ENCODE results near the gene WDR11. TPM values are rescaled to one million over a fixed set of nuclear protein-coding genes. Genes with fewer than 3 reads are reported as not detected.
A peak's percentile ranks its signal among the peaks of the same experiment; 100 is the strongest.

WDR11 gene
- total RNA-seq, 2 donors from 2014 or later = 39.8 to 55.7 TPM

DNA sequence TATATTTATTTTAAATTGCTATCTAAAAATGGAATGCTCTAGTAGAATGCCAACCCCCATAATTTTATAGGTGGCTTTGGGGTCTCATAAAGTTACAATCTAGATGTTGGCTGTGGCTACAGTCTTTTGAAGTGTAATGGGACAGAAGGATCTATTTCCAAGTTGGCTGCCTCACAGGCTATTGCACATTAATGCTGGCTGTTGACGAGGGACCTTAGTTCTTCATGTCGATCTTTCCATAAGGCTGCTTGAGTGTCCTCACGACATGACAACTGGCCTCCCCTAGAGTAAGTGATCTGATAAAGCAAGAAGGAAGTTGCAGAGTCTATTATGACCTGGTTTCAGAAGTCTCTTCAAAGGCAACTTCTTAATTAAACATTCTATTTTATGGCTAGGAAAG lies 36.3 kb downstream of the WDR11 start:
- Histone ChIP-seq H3K4me3 (no peak overlapping the region), H3K27ac (no peak overlapping the region), H3K36me3 (no peaks in the 10 kb centered on the region), H3K27me3 (replicated peaks; ENCODE audit: insufficient read depth) (no peaks in the 10 kb centered on the region), H3K9me3 (no peaks in the 10 kb centered on the region), H3K4me1 (replicated peaks) (no peaks in the 10 kb centered on the region)
- no peak for DNase-seq (ENCODE audit: low spot score)
- WGBS = 25% methylated on average over 3 of the region's 3 CpGs
- intact Hi-C loops (cut with DNase I) = no loop called here
- TF ChIP-seq, protein P1, sequence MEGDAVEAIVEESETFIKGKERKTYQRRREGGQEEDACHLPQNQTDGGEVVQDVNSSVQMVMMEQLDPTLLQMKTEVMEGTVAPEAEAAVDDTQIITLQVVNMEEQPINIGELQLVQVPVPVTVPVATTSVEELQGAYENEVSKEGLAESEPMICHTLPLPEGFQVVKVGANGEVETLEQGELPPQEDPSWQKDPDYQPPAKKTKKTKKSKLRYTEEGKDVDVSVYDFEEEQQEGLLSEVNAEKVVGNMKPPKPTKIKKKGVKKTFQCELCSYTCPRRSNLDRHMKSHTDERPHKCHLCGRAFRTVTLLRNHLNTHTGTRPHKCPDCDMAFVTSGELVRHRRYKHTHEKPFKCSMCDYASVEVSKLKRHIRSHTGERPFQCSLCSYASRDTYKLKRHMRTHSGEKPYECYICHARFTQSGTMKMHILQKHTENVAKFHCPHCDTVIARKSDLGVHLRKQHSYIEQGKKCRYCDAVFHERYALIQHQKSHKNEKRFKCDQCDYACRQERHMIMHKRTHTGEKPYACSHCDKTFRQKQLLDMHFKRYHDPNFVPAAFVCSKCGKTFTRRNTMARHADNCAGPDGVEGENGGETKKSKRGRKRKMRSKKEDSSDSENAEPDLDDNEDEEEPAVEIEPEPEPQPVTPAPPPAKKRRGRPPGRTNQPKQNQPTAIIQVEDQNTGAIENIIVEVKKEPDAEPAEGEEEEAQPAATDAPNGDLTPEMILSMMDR (IDR thresholded peaks at IDR 0.05) = no peak
- TF ChIP-seq POLR2AphosphoS5 (IDR thresholded peaks at IDR 0.05) (no peak), POLR2A (IDR thresholded peaks at IDR 0.05) (no peak)

DNA sequence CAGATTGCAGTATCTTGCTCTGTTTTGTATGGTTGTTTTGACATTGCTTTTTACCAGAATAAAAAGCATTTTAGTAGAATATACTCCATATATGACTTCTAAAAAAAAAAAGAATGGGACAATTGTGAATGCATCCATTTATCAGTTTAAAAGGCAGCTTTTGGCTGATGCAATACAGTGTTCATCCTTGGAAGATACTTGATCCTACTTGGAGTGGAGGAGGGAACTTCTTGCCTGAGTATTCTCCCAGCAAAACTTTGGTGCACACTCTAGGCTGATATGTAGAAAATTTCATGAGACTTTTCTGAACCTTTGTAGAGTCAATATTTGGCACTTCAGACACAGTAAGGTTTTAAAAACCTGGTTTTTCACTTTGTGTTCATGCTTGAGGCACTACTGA lies 40.2 kb downstream of the WDR11 start:
- H3K27me3 ChIP-seq (replicated peaks; ENCODE audit: insufficient read depth) = no peaks in the 10 kb centered on the region
- H3K4me3 ChIP-seq = no peak overlapping the region
- no peak overlapping the region for H3K27ac ChIP-seq
- intact Hi-C loops (cut with DNase I) = no loop called here
- no peaks in the 10 kb centered on the region for H3K4me1 ChIP-seq (replicated peaks)
- no peaks in the 10 kb centered on the region for H3K36me3 ChIP-seq
- no peaks in the 10 kb centered on the region for H3K9me3 ChIP-seq
- no peak for DNase-seq (ENCODE audit: low spot score)
- TF ChIP-seq, protein P1 (IDR thresholded peaks at IDR 0.05) = no peak
- no peak for TF ChIP-seq POLR2A (IDR thresholded peaks at IDR 0.05)

DNA sequence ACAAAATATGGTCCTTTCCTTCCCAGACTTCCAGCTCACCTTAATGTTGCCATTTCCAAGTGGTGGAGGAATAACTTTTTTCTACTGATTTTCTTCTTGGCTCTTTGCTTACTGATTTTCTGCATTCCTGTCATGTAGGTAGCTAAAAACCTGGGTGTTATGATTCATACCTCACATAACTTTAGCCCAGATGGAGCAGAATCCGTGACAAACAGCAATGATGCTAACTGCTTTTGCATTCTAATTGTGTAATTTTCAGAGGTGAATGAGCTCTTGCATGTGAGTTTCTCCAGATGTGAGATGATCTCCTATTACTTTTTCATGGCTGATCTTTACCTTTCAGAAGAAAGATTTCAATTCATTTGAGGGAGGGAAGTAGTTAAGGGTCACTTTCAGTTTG lies 43.4 kb downstream of the WDR11 start:
- Histone ChIP-seq H3K4me1 (replicated peaks) (no peaks in the 10 kb centered on the region), H3K9me3 (no peaks in the 10 kb centered on the region), H3K27ac (no peak overlapping the region), H3K27me3 (replicated peaks; ENCODE audit: insufficient read depth) (no peaks in the 10 kb centered on the region), H3K4me3 (no peak overlapping the region), H3K36me3 (no peaks in the 10 kb centered on the region)
- 97% methylated on average over 1 of the region's 1 CpG for WGBS
- no peak for DNase-seq (ENCODE audit: low spot score)
- intact Hi-C loops (cut with DNase I) = no loop called here
- TF ChIP-seq POLR2AphosphoS5 (IDR thresholded peaks at IDR 0.05) (no peak), POLR2A (IDR thresholded peaks at IDR 0.05) (no peak)
- TF ChIP-seq, protein P1 (IDR thresholded peaks at IDR 0.05) = no peak

DNA sequence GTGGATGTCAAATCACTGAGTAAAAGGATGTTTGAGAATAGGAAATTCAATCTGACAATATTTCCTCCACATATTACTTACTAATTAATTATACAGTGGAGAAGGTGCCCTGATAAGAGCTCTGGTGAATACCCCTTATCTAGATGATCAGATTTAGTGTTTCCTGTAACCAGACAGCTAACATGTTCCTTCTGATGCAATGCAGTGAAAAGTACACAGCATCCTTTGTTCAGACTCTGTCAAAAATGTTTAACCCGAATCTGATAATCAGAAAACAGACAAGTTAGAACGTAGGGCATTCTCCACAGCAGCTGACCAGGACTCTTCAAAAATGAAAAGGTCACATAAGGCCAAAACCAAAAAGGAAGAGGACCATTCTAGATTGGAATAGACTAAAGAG lies 46.2 kb downstream of the WDR11 start:
- H3K9me3 ChIP-seq = no peaks in the 10 kb centered on the region
- DNase-seq (ENCODE audit: low spot score) = no peak
- no peaks in the 10 kb centered on the region for H3K36me3 ChIP-seq
- 13% methylated on average over 2 of the region's 2 CpGs for WGBS
- H3K4me1 ChIP-seq (replicated peaks) = no peaks in the 10 kb centered on the region
- H3K27me3 ChIP-seq (replicated peaks; ENCODE audit: insufficient read depth) = no peaks in the 10 kb centered on the region
- TF ChIP-seq POLR2AphosphoS5 (IDR thresholded peaks at IDR 0.05) (peak; percentile 43), POLR2A (IDR thresholded peaks at IDR 0.05) (no peak)
- TF ChIP-seq, protein P1 (IDR thresholded peaks at IDR 0.05) = no peak
- no peak overlapping the region for H3K4me3 ChIP-seq
- intact Hi-C loops (cut with DNase I) = no loop called here
- no peak overlapping the region for H3K27ac ChIP-seq

DNA sequence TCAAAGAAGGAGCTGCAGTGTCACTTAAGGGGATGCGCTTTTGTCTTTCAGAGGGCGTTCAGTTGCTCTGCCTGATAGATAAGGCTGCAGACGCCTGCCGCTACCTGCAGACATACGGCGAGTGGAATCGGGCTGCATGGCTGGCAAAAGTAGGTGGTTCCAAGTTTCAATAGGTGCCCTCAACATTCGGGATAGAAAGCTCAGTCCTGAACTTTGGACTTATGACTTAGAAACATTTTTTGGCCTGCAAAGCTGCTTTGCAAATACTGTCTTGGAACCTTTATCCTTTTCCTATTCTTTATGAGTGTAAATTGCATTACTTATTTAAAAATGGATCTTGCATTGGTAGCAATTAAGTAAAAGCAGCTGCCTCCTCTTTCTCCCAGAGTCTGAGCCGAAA lies 54.1 kb downstream of the WDR11 start:
- Histone ChIP-seq H3K4me1 (replicated peaks) (no peaks in the 10 kb centered on the region), H3K27ac (no peak overlapping the region), H3K9me3 (no peaks in the 10 kb centered on the region), H3K36me3 (peaks cover 5 to 11% of the 10 kb centered on the region in 2 donors), H3K27me3 (replicated peaks; ENCODE audit: insufficient read depth) (no peaks in the 10 kb centered on the region), H3K4me3 (no peak overlapping the region)
- no peak for DNase-seq (ENCODE audit: low spot score)
- no peak for TF ChIP-seq POLR2AphosphoS5 (IDR thresholded peaks at IDR 0.05)
- no peak for TF ChIP-seq POLR2A (IDR thresholded peaks at IDR 0.05)
- TF ChIP-seq, protein P1 (IDR thresholded peaks at IDR 0.05) = no peak
- intact Hi-C loops (cut with DNase I) = no loop called here
- 67% methylated on average over 9 of the region's 9 CpGs for WGBS

Measured in prostate gland (tissue), 2 donors.